Epithelial cell of proximal tubule (primary cell): Measurements from ENCODE around the gene NRG2. TPM values are rescaled to one million over a fixed set of nuclear protein-coding genes. Genes with fewer than 3 reads are reported as not detected.

ENCODE experiments used
- DNase-seq: peaks from one replicate; pipeline ENCODE4 v3.0.0-alpha.2; 2011; ENCODE audit warnings: low read depth
- H3K4me3 ChIP-seq: 2 replicates; pipeline ENCODE4 v1.5.1; 2011; ENCODE audit warnings: low read depth, mild to moderate bottlenecking, low read length
- total RNA-seq: library from RNA; depleted of rRNA; stranded (reverse); fragments of >200 nt; gene quantifications from 2 replicates; pipeline ENCODE4 v1.2.3, GENCODE V29; 2015
- TF ChIP-seq, protein P1 (sequence below): conservative IDR thresholded peaks from 2 replicates; pipeline ENCODE4 v1.5.1; 2012; ENCODE audit warnings: low read depth, mild to moderate bottlenecking, low read length

The NRG2 gene
- total RNA-seq, 1 donor from 2014 or later: 1.5 TPM

DNA sequence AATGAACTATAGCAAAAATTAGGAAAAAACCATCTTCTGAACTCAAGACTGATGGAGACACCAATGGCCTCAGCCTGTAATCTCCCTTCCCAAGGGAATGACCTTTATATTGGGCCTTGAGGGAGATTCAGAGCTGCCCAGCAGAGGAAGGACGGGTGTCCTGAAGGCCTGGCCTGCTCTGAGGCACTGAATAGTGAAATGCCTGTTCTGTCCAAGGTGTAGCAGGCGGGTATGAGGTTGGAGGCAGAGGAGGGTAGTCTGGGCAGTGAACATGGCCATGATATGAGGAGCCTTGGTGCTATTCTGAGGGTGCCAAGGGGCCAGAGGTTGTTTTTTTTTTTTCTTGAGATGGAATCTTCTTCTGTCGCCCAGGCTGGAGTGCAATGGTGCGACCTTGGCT lies 222.5 kb downstream of the NRG2 start:
- no peak for DNase-seq
- no peak overlapping the region for H3K4me3 ChIP-seq
- TF ChIP-seq, protein P1, sequence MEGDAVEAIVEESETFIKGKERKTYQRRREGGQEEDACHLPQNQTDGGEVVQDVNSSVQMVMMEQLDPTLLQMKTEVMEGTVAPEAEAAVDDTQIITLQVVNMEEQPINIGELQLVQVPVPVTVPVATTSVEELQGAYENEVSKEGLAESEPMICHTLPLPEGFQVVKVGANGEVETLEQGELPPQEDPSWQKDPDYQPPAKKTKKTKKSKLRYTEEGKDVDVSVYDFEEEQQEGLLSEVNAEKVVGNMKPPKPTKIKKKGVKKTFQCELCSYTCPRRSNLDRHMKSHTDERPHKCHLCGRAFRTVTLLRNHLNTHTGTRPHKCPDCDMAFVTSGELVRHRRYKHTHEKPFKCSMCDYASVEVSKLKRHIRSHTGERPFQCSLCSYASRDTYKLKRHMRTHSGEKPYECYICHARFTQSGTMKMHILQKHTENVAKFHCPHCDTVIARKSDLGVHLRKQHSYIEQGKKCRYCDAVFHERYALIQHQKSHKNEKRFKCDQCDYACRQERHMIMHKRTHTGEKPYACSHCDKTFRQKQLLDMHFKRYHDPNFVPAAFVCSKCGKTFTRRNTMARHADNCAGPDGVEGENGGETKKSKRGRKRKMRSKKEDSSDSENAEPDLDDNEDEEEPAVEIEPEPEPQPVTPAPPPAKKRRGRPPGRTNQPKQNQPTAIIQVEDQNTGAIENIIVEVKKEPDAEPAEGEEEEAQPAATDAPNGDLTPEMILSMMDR: no peak

DNA sequence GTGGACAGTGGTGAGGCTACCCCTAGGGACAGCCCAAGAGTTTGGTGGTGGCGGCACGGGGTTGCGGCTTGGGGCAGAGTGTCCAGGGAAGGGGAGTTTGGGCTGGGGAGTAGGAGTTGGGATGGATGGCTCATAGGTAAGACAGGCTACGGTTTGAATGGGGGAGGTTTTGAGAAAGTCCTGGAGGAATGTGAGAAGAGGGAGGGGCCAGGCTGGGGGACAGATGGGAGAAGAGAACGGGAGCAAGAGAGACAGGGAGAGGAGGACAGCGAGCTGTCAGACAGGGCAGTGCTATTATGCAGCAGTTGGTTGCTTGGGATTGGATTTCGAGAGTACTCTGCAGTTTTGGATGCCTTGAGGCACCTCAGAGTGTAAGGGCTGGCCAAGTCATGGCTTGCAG lies 223.0 kb downstream of the NRG2 start:
- TF ChIP-seq, protein P1: no peak
- no peak for DNase-seq
- H3K4me3 ChIP-seq: no peak overlapping the region

DNA sequence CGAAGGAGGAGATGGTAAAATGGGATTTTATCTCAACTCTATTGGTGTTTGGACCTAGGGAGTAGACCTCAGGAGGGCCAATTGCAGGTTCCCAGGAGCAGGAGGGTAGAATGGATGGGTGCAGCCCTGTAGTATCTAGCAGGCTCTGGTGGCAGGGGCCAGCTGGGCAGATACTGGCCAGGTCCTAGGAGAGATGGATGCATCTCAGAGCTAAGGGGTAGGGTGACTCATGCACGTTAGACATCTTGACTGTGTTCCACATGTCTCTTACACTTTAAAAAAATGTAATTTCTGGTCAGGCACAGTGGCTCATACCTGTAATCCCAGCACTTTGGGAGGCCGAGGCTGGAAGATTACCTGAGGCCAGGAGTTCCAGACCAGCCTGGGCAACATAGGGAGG lies 225.1 kb downstream of the NRG2 start:
- DNase-seq: no peak
- TF ChIP-seq, protein P1: no peak
- H3K4me3 ChIP-seq: no peak overlapping the region

DNA sequence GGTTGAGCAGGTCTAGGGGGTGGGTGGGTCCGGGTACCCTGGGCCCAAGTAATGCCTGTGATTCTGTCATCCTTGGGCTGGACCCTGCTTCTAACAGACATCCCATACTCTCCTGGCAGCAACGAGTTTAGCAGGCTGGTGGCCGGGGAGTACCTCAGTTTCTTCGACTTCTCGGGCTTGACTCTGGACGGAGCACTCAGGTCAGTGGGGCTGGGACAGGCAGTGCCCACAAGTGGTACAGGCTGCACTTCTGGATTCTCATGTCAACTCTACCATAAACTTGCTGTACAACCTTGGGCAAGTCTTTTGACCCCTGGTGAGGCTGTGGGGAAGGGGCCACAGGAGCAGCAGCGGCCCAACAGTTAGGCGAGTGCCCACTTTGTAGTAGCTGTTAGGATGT lies 225.7 kb downstream of the NRG2 start:
- DNase-seq: no peak
- H3K4me3 ChIP-seq: no peak overlapping the region
- TF ChIP-seq, protein P1: no peak

- no peak overlapping the region for H3K4me3 ChIP-seq
- no peak for DNase-seq
- TF ChIP-seq, protein P1: no peak
These were observed 226.5 kb downstream of the NRG2 start for GRCh38 chr5:139816566-139816965.

- TF ChIP-seq, protein P1: no peak
- DNase-seq: no peak
These were observed 228.3 kb downstream of the NRG2 start for GRCh38 chr5:139814704-139815280.

GRCh38 chr5:139814191-139814601 lies 228.9 kb downstream of the NRG2 start:
- TF ChIP-seq, protein P1: no peak
- DNase-seq: no peak
- no peak overlapping the region for H3K4me3 ChIP-seq

More at GRCh38 chr5:139814704-139815280, 228.3 kb downstream of the NRG2 start:
- no peak overlapping the region for H3K4me3 ChIP-seq
